OCI-LY3 (cell line): ENCODE data around the gene YLPM1.

ENCODE experiments used
- EZH2phosphoT487 ChIP-seq: fragments of 200-600 bp; shearing (Covaris generic); IDR thresholded peaks from 2 replicates; pipeline ENCODE4 v1.6.1; 2018; ENCODE audit warnings: antibody characterized with exemption, mixed run types, low read depth
- TF ChIP-seq, protein P1 (sequence below): fragments of 200-600, 300-600 bp; sonication (generic); IDR thresholded peaks from 2 replicates; pipeline ENCODE4 v1.5.1; 2014; ENCODE audit warnings: antibody characterized with exemption, low read length, low read depth

DNA sequence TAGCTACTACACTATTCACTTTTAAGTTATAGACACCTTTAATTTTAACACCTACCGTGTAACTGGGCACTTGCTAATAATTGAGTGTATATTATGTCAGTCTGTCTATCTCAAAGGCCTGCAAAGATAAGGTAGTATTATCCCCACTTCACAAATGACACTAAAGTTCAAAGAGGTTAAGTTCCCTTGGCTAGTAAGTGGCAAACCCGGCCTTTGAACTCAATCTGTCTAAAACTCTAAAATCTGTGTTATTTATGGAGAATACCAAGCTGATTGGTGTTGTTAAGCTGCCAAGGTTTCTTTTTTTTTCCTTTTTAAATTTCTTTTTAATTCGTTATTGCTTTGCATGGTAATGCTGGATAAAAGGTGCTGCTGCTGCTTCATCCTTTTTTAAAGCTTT is 37.7 kb downstream of the YLPM1 start:
- no peak for TF ChIP-seq EZH2phosphoT487
- TF ChIP-seq, protein P1, sequence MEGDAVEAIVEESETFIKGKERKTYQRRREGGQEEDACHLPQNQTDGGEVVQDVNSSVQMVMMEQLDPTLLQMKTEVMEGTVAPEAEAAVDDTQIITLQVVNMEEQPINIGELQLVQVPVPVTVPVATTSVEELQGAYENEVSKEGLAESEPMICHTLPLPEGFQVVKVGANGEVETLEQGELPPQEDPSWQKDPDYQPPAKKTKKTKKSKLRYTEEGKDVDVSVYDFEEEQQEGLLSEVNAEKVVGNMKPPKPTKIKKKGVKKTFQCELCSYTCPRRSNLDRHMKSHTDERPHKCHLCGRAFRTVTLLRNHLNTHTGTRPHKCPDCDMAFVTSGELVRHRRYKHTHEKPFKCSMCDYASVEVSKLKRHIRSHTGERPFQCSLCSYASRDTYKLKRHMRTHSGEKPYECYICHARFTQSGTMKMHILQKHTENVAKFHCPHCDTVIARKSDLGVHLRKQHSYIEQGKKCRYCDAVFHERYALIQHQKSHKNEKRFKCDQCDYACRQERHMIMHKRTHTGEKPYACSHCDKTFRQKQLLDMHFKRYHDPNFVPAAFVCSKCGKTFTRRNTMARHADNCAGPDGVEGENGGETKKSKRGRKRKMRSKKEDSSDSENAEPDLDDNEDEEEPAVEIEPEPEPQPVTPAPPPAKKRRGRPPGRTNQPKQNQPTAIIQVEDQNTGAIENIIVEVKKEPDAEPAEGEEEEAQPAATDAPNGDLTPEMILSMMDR: no peak
